ENCODE results near the gene CCDC85B.
"Not testable (repeated sequence)": the region's sequence is repeated elsewhere in the genome, so short reads cannot be mapped to it uniquely, and the experiment has no call there.

Gene CCDC85B

GRCh38 chr11:65890324-65891218 lies at the start of gene CCDC85B:
Gene CCDC85B, plus strand, starts transcription at chr11:65890673. Its CDS starts 111 bp downstream, at chr11:65890784.
- H3K27ac ChIP-seq = 0 out of 2 replicates have a peak within 1 kb of the TSS, but pooled peaks have one; percentile 42
- H3K9me3 ChIP-seq (ENCODE audit: low read depth, low read length) = no peaks in the 10 kb centered on the region
- peaks cover 8% of the 10 kb centered on the region; the same call in 1 of the 2 replicates for H3K36me3 ChIP-seq (ENCODE audit: insufficient read depth, low read length)
- peak within 1 kb of the TSS; percentile 88 for H3K9ac ChIP-seq (ENCODE audit: insufficient read length)
- peak; percentile 53 for DNase-seq (ENCODE audit: low read depth, low spot score)
- TF ChIP-seq EZH2 (IDR thresholded peaks at IDR 0.05) = no peak
- peak; percentile 77 for TF ChIP-seq POLR2AphosphoS5 (IDR thresholded peaks at IDR 0.05; ENCODE audit: borderline replicate concordance, low read depth, low read length)
- TF ChIP-seq FOXP2 (optimal IDR thresholded peaks at IDR 0.05; ENCODE audit: control extremely low read depth, extremely low read length, insufficient read depth) = no peak
- H3K4me3 ChIP-seq = peak within 1 kb of the TSS; percentile 95

GRCh38 chr11:65842144-65842543 lies 48.3 kb upstream of the CCDC85B start:
- no peak for TF ChIP-seq EZH2 (IDR thresholded peaks at IDR 0.05)
- TF ChIP-seq POLR2AphosphoS5 (IDR thresholded peaks at IDR 0.05; ENCODE audit: borderline replicate concordance, low read depth, low read length) = no peak
- TF ChIP-seq FOXP2 (optimal IDR thresholded peaks at IDR 0.05; ENCODE audit: control extremely low read depth, extremely low read length, insufficient read depth) = no peak
- Histone ChIP-seq H3K27ac (no peak overlapping the region), H3K9me3 (ENCODE audit: low read depth, low read length) (no peaks in the 10 kb centered on the region), H3K4me3 (no peak overlapping the region), H3K9ac (ENCODE audit: insufficient read length) (no peak overlapping the region), H3K36me3 (ENCODE audit: insufficient read depth, low read length) (no peaks in the 10 kb centered on the region)
- DNase-seq (ENCODE audit: low read depth, low spot score) = no peak

GRCh38 chr11:65843811-65844210 lies 46.7 kb upstream of the CCDC85B start:
- H3K4me3 ChIP-seq = no peak overlapping the region
- DNase-seq (ENCODE audit: low read depth, low spot score) = no peak
- H3K27ac ChIP-seq = no peak overlapping the region
- no peaks in the 10 kb centered on the region for H3K9me3 ChIP-seq (ENCODE audit: low read depth, low read length)
- TF ChIP-seq POLR2AphosphoS5 (IDR thresholded peaks at IDR 0.05; ENCODE audit: borderline replicate concordance, low read depth, low read length) (no peak), FOXP2 (optimal IDR thresholded peaks at IDR 0.05; ENCODE audit: control extremely low read depth, extremely low read length, insufficient read depth) (no peak), EZH2 (IDR thresholded peaks at IDR 0.05) (no peak)
- no peak overlapping the region for H3K9ac ChIP-seq (ENCODE audit: insufficient read length)
- H3K36me3 ChIP-seq (ENCODE audit: insufficient read depth, low read length) = no peaks in the 10 kb centered on the region

- no peaks in the 10 kb centered on the region for H3K9me3 ChIP-seq (ENCODE audit: low read depth, low read length)
- H3K36me3 ChIP-seq (ENCODE audit: insufficient read depth, low read length) = no peaks in the 10 kb centered on the region
- H3K9ac ChIP-seq (ENCODE audit: insufficient read length) = no peak overlapping the region
- TF ChIP-seq POLR2AphosphoS5 (IDR thresholded peaks at IDR 0.05; ENCODE audit: borderline replicate concordance, low read depth, low read length) = no peak
- no peak for TF ChIP-seq EZH2 (IDR thresholded peaks at IDR 0.05)
- TF ChIP-seq FOXP2 (optimal IDR thresholded peaks at IDR 0.05; ENCODE audit: control extremely low read depth, extremely low read length, insufficient read depth) = no peak
- DNase-seq (ENCODE audit: low read depth, low spot score) = no peak
- H3K4me3 ChIP-seq = no peak overlapping the region
- no peak overlapping the region for H3K27ac ChIP-seq
Measured at GRCh38 chr11:65844231-65844872, 46.1 kb upstream of the CCDC85B start.

DNA sequence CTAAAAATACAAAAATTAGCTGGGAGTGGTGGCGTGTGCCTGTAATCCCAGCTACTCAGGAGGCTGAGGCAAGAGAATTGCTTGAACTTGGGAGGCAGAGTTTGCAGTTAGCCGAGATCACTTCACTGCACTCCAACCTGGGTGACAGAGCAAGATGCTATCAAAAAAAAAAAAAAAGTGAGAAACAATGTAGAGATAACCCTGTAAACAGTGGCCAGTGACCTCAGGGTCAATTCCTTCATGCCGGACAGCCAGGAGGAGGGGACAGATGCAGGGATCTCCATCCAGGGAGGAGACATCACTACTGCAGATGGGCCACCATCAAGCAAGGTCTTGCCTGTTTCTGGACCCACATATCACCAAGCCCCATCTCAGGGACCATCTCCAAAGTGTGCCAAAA lies 42.7 kb upstream of the CCDC85B start:
- H3K4me3 ChIP-seq = no peak overlapping the region
- no peak for DNase-seq (ENCODE audit: low read depth, low spot score)
- no peak overlapping the region for H3K27ac ChIP-seq
- no peak overlapping the region for H3K9ac ChIP-seq (ENCODE audit: insufficient read length)
- H3K36me3 ChIP-seq (ENCODE audit: insufficient read depth, low read length) = no peaks in the 10 kb centered on the region
- H3K9me3 ChIP-seq (ENCODE audit: low read depth, low read length) = no peaks in the 10 kb centered on the region
- TF ChIP-seq FOXP2 (optimal IDR thresholded peaks at IDR 0.05; ENCODE audit: control extremely low read depth, extremely low read length, insufficient read depth) = no peak
- TF ChIP-seq POLR2AphosphoS5 (IDR thresholded peaks at IDR 0.05; ENCODE audit: borderline replicate concordance, low read depth, low read length) = no peak
- no peak for TF ChIP-seq EZH2 (IDR thresholded peaks at IDR 0.05)

- H3K27ac ChIP-seq; H3K4me3 ChIP-seq; H3K36me3 ChIP-seq (ENCODE audit: insufficient read depth, low read length); H3K9me3 ChIP-seq (ENCODE audit: low read depth, low read length); H3K9ac ChIP-seq (ENCODE audit: insufficient read length); DNase-seq (ENCODE audit: low read depth, low spot score): not testable (repeated sequence)
Measured at GRCh38 chr11:65848693-65849092, 41.8 kb upstream of the CCDC85B start.

DNA sequence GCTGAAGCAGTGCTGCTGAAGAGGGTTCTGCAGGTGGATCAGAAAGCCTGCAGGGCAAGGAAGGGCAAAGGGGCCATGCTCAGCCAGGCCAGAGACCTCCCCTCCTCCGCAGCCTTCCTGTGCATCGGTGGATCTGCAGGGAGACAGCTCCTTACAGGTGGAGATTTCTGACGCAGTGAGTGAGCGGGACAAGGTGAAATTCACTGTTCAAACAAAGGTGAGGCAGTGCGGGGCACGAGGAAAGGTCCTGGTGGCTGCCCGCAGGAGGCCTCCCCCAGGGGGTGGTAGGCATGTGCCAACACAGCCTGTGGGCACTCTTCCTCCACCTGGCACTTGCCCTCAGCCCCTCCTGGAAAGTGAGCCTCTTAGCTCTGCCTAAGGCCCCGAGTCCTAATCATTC lies 41.1 kb upstream of the CCDC85B start:
- DNase-seq (ENCODE audit: low read depth, low spot score) = no peak
- no peak overlapping the region for H3K9ac ChIP-seq (ENCODE audit: insufficient read length)
- peaks cover 13% of the 10 kb centered on the region for H3K36me3 ChIP-seq (ENCODE audit: insufficient read depth, low read length)
- no peak overlapping the region for H3K4me3 ChIP-seq
- no peak overlapping the region for H3K27ac ChIP-seq
- H3K9me3 ChIP-seq (ENCODE audit: low read depth, low read length) = no peaks in the 10 kb centered on the region
- TF ChIP-seq EZH2 (IDR thresholded peaks at IDR 0.05) (no peak), FOXP2 (optimal IDR thresholded peaks at IDR 0.05; ENCODE audit: control extremely low read depth, extremely low read length, insufficient read depth) (no peak), POLR2AphosphoS5 (IDR thresholded peaks at IDR 0.05; ENCODE audit: borderline replicate concordance, low read depth, low read length) (no peak)

DNA sequence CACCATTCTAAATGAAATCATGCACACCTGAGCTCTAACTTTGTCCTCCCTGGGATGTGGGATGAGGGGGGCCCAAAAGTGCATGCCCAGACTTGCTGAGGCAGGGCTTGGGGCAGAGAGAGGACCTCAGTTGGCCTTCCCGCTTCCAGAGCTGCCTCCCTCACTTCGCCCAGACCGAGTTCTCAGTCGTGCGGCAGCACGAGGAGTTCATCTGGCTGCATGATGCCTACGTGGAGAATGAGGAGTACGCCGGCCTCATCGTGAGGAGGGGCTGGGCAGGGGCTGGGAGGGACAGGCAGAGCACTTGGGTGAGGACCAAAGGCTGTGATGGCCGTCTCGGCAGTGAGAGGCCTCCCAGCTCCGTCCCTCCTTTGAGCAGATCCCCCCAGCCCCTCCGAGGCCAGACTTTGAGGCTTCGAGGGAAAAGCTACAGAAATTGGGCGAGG lies 40.7 kb upstream of the CCDC85B start:
- Histone ChIP-seq H3K9ac (ENCODE audit: insufficient read length) (no peak overlapping the region), H3K36me3 (ENCODE audit: insufficient read depth, low read length) (peaks cover 17% of the 10 kb centered on the region), H3K9me3 (ENCODE audit: low read depth, low read length) (no peaks in the 10 kb centered on the region), H3K4me3 (no peak overlapping the region), H3K27ac (no peak overlapping the region)
- TF ChIP-seq EZH2 (IDR thresholded peaks at IDR 0.05) = no peak
- TF ChIP-seq FOXP2 (optimal IDR thresholded peaks at IDR 0.05; ENCODE audit: control extremely low read depth, extremely low read length, insufficient read depth) = no peak
- no peak for TF ChIP-seq POLR2AphosphoS5 (IDR thresholded peaks at IDR 0.05; ENCODE audit: borderline replicate concordance, low read depth, low read length)
- no peak for DNase-seq (ENCODE audit: low read depth, low spot score)

Measured in SK-N-MC (cell line).